OCI-LY1 (cell line): Measurements from ENCODE around the gene LYZL4.

Experiments used
- H2AFZ ChIP-seq: fragments of 200-600 bp; sonication (generic), shearing (Covaris generic); 2 replicates; pipeline ENCODE4 v1.6.0; 2014; ENCODE audit warnings: antibody characterized with exemption, mild to moderate bottlenecking, low read length
- H3F3A ChIP-seq: fragments of 200-600 bp; sonication (generic), shearing (Covaris generic); 2 replicates; pipeline ENCODE4 v1.6.0; 2014; ENCODE audit warnings: mild to moderate bottlenecking, antibody characterized with exemption, low read length, moderate library complexity; ENCODE audit not compliant: insufficient read depth
- H3K27ac ChIP-seq: fragments of 200-600 bp; sonication (generic); 2 replicates; pipeline ENCODE4 v1.5.1; 2014; ENCODE audit warnings: low read length, mixed run types, mild to moderate bottlenecking, low read depth; ENCODE audit not compliant: poor library complexity, severe bottlenecking
- H3K27me3 ChIP-seq: fragments of 200-600 bp; sonication (generic); 2 replicates; pipeline ENCODE4 v1.6.0; 2014; ENCODE audit warnings: antibody characterized with exemption, mild to moderate bottlenecking, low read length, moderate library complexity; ENCODE audit not compliant: insufficient read depth
- H3K36me3 ChIP-seq: fragments of 200-600 bp; sonication (generic); 2 replicates; pipeline ENCODE4 v1.6.1; 2014; ENCODE audit warnings: mild to moderate bottlenecking, antibody characterized with exemption, low read length, moderate library complexity, mixed read lengths; ENCODE audit not compliant: insufficient read depth
- H3K4me1 ChIP-seq: fragments of 200-600 bp; sonication (generic); 2 replicates; pipeline ENCODE4 v1.5.1; 2014; ENCODE audit warnings: mild to moderate bottlenecking, low read length, moderate library complexity; ENCODE audit not compliant: insufficient read depth, severe bottlenecking
- H3K4me2 ChIP-seq: fragments of 200-600 bp; sonication (generic), shearing (Covaris generic); 2 replicates; pipeline ENCODE4 v1.6.1; 2014; ENCODE audit warnings: low read length
- H3K4me3 ChIP-seq: fragments of 200-600 bp; sonication (generic); 2 replicates; pipeline ENCODE4 v1.5.1; 2014; ENCODE audit warnings: low read length, low read depth, mild to moderate bottlenecking, mixed read lengths; ENCODE audit not compliant: poor library complexity, severe bottlenecking
- H3K79me2 ChIP-seq: fragments of 200-600 bp; shearing (Covaris generic); 2 replicates; pipeline ENCODE4 v1.6.1; 2016; ENCODE audit warnings: mixed run types, low read length, mixed read lengths; ENCODE audit not compliant: insufficient read depth
- H3K9ac ChIP-seq: fragments of 200-600 bp; sonication (generic), shearing (Covaris generic); 2 replicates; pipeline ENCODE4 v1.6.1; 2014; ENCODE audit warnings: mild to moderate bottlenecking, low read length, mixed read lengths
- H3K9me2 ChIP-seq: fragments of 200-600 bp; sonication (generic), shearing (Covaris generic); 2 replicates; pipeline ENCODE4 v1.6.1; 2014; ENCODE audit warnings: low read depth, mild to moderate bottlenecking, low read length, mixed read lengths
- H3K9me3 ChIP-seq: fragments of 200-600 bp; shearing (Covaris generic); 2 replicates; pipeline ENCODE4 v1.6.1; 2014; ENCODE audit warnings: low read length, mixed read lengths
- H4K20me1 ChIP-seq: fragments of 200-600 bp; sonication (generic), shearing (Covaris generic); 2 replicates; pipeline ENCODE4 v1.6.0; 2016; ENCODE audit warnings: mild to moderate bottlenecking, low read length; ENCODE audit not compliant: insufficient read depth
- CTCF ChIP-seq: fragments of 200-600 bp; sonication (generic), shearing (Covaris generic); IDR thresholded peaks from 2 replicates; pipeline ENCODE4 v1.5.1; 2017; ENCODE audit warnings: mild to moderate bottlenecking, antibody characterized with exemption, low read length, moderate library complexity, mixed read lengths
- EZH2 ChIP-seq: fragments of 200-600 bp; sonication (generic), shearing (Covaris generic); IDR thresholded peaks from 2 replicates; pipeline ENCODE4 v1.8.0; 2017; ENCODE audit warnings: borderline replicate concordance, mixed run types, mild to moderate bottlenecking, antibody characterized with exemption, low read length, moderate library complexity, mixed read lengths

LYZL4 gene

DNA sequence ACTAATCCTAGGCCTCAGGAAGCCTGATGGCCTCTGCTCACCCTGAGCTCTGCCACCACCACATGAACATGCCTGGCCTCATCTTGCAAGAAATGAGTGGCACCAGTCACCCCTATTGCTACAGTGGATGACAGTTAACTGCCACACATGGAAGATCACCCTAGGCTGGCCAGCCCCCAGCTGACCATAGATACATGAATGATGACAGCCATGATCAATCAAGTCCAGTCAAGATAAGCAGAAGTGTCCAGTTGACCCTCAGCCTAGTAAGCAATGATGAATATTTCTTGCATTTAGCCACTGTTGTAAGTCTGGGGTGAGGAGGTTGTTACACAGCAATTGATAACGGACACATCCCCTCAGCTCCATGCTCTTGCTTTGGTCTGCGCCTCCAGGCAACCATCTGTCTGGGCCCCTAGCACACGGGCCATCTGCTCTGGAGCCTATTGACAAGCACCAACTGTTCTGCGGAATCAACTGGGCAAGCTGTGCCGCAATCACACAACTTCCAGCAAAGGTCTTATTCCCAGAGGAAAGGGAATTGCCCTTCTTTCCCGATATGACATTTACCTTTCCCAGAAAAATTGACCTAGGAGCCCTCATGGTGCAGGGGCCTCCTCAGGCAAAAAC is 2.2 kb upstream of the LYZL4 start:
- Histone ChIP-seq H3K4me3 (no peak overlapping the region), H3K4me1 (no peaks in the 10 kb centered on the region), H3F3A (no peaks in the 10 kb centered on the region), H3K79me2 (no peaks in the 10 kb centered on the region), H3K27ac (no peak overlapping the region), H3K27me3 (no peaks in the 10 kb centered on the region), H3K9ac (no peak overlapping the region), H3K9me3 (no peaks in the 10 kb centered on the region), H2AFZ (no peak overlapping the region), H3K36me3 (no peaks in the 10 kb centered on the region), H3K9me2 (no peaks in the 10 kb centered on the region), H4K20me1 (no peaks in the 10 kb centered on the region), H3K4me2 (no peak overlapping the region)
- TF ChIP-seq EZH2: no peak
- no peak for TF ChIP-seq CTCF

DNA sequence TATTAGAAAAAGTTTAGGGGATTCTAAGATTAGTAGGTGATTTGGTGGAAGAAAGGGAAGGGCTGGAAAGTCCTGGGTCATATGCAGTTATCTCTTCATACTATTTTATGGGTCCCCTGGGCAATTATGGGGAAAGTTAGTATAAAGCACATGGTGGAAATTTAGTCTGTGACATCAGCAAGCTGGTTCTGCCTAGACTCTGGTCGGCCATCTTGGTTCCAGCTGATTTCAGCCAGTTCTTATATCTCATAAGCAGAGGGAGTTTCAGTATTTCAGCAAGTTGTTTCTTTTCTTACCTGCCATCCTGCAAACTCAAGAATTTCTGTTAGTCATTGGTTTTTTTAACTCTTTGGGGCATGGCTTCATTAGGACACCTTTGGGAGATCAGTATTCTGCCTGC is 1.0 kb upstream of the LYZL4 start:
- Histone ChIP-seq H3K27ac (no peak overlapping the region), H3K4me2 (no peak overlapping the region), H3F3A (no peaks in the 10 kb centered on the region), H3K9ac (no peak overlapping the region), H3K4me3 (no peak overlapping the region), H2AFZ (no peak overlapping the region), H3K9me3 (no peaks in the 10 kb centered on the region), H3K79me2 (no peaks in the 10 kb centered on the region), H3K36me3 (no peaks in the 10 kb centered on the region), H3K27me3 (no peaks in the 10 kb centered on the region), H3K4me1 (no peaks in the 10 kb centered on the region), H4K20me1 (no peaks in the 10 kb centered on the region), H3K9me2 (no peaks in the 10 kb centered on the region)
- TF ChIP-seq CTCF: no peak
- TF ChIP-seq EZH2: no peak

- H3K79me2 ChIP-seq: no peaks in the 10 kb centered on the region
- no peak overlapping the region for H3K27ac ChIP-seq
- no peak overlapping the region for H3K9ac ChIP-seq
- no peaks in the 10 kb centered on the region for H3K9me2 ChIP-seq
- no peak overlapping the region for H2AFZ ChIP-seq
- H3F3A ChIP-seq: no peaks in the 10 kb centered on the region
- no peaks in the 10 kb centered on the region for H3K9me3 ChIP-seq
- H3K4me2 ChIP-seq: no peak overlapping the region
- H3K27me3 ChIP-seq: no peaks in the 10 kb centered on the region
- no peaks in the 10 kb centered on the region for H3K4me1 ChIP-seq
- H4K20me1 ChIP-seq: no peaks in the 10 kb centered on the region
- no peak for TF ChIP-seq CTCF
- no peak for TF ChIP-seq EZH2
- no peaks in the 10 kb centered on the region for H3K36me3 ChIP-seq
- H3K4me3 ChIP-seq: no peak overlapping the region
Observed at GRCh38 chr3:42408156-42408555, 2.3 kb downstream of the LYZL4 start.
